H1 (cell line): Measurements from ENCODE around the gene GALNT2. TPM values are rescaled to one million over a fixed set of nuclear protein-coding genes. Genes with fewer than 3 reads are reported as not detected.

Source experiments
- CTCF ChIA-PET: fragments of 300-600 bp; sonication (Branson Sonifier 250); formaldehyde crosslinking; loops from one replicate; lab custom pipeline; 2021; ENCODE audit not compliant: partially characterized antibody; lab: Charles Lee
- POLR2A ChIA-PET: fragments of 300-600 bp; sonication (Branson Sonifier 250); formaldehyde crosslinking; loops from one replicate; lab custom pipeline; 2021; ENCODE audit warnings: inconsistent platforms; ENCODE audit not compliant: partially characterized antibody; lab: Charles Lee
- DNase-seq, 2 experiments: peaks; one replicate each; pipeline versions ENCODE4 v3.0.0 to v3.0.0-alpha.2; 2010 to 2022; ENCODE audit warnings: low spot score in 2 of 2, low read depth in 1 of 2, mixed read lengths in 1 of 2
- FAIRE-seq: peaks from 2 replicates; lab custom pipeline; 2011; peaks lifted over from hg19 to GRCh38; lab: Jason Lieb, UNC
- H2AFZ ChIP-seq: 2 replicates; pipeline ENCODE4 v1.8.1; 2012; ENCODE audit warnings: low read length, inconsistent platforms
- H2AK5ac ChIP-seq: 2 replicates; pipeline ENCODE4 v1.6.1; 2013; ENCODE audit warnings: low read depth, low read length
- H2BK120ac ChIP-seq: replicated peaks from 2 replicates; pipeline ENCODE3; 2013; ENCODE audit warnings: low read depth, low read length, inconsistent platforms
- H2BK12ac ChIP-seq: 2 replicates; pipeline ENCODE4 v1.6.1; 2013; ENCODE audit warnings: low read depth, low read length
- H2BK15ac ChIP-seq: 2 replicates; pipeline ENCODE4 v1.6.1; 2013; ENCODE audit warnings: low read length
- H2BK20ac ChIP-seq: 2 replicates; pipeline ENCODE4 v1.6.1; 2013; ENCODE audit warnings: low read length
- H2BK5ac ChIP-seq: 2 replicates; pipeline ENCODE4 v1.6.1; 2013; ENCODE audit warnings: low read depth, low read length
- H3K14ac ChIP-seq: 2 replicates; pipeline ENCODE4 v1.6.1; 2013; ENCODE audit warnings: inconsistent platforms; ENCODE audit not compliant: insufficient read length
- H3K18ac ChIP-seq: 2 replicates; pipeline ENCODE4 v1.6.1; 2013; ENCODE audit warnings: low read length; ENCODE audit errors: extremely low read depth
- H3K23ac ChIP-seq: 2 replicates; pipeline ENCODE4 v1.6.1; 2013; ENCODE audit warnings: inconsistent platforms; ENCODE audit not compliant: insufficient read length
- H3K23me2 ChIP-seq: 2 replicates; pipeline ENCODE4 v1.6.1; 2013; ENCODE audit warnings: low read depth, low read length
- H3K27ac ChIP-seq: 2 replicates; pipeline ENCODE4 v1.6.1; 2011; ENCODE audit warnings: low read depth, low read length, inconsistent platforms
- H3K27me3 ChIP-seq, 4 experiments: replicated peaks in 1 of 4; 1 replicate in 1 of 4; 2 replicates in 3 of 4; pipeline versions ENCODE4 v1.6.1 to v1.8.1; 2011 to 2013; ENCODE audit warnings: low read length in 3 of 4, mild to moderate bottlenecking in 3 of 4, inconsistent platforms in 2 of 4, mixed read lengths in 2 of 4, moderate library complexity in 1 of 4; ENCODE audit not compliant: control insufficient read depth in 3 of 4, insufficient read depth in 3 of 4; ENCODE audit errors: extremely low read depth in 1 of 4
- H3K36me3 ChIP-seq, 4 experiments: 2 replicates each; pipeline versions ENCODE4 v1.6.1 to v1.8.1; 2011 to 2013; ENCODE audit warnings: mild to moderate bottlenecking in 4 of 4, low read length in 3 of 4, moderate library complexity in 2 of 4, control low read depth in 1 of 4, inconsistent platforms in 1 of 4; ENCODE audit not compliant: insufficient read depth in 4 of 4, control insufficient read depth in 2 of 4
- H3K4ac ChIP-seq: replicated peaks from 2 replicates; pipeline ENCODE3; 2013; ENCODE audit warnings: low read length, low read depth, mixed read lengths, inconsistent platforms; ENCODE audit not compliant: insufficient read length
- H3K4me1 ChIP-seq, 4 experiments: replicated peaks in 1 of 4; 1 replicate in 1 of 4; 2 replicates in 3 of 4; pipeline versions ENCODE4 v1.6.1 to v1.8.1; 2011 to 2013; ENCODE audit warnings: low read length in 3 of 4, inconsistent platforms in 2 of 4, mixed read lengths in 1 of 4; ENCODE audit not compliant: insufficient read depth in 4 of 4, control insufficient read depth in 3 of 4
- H3K4me2 ChIP-seq, 2 experiments: 2 replicates each; pipeline versions ENCODE4 v1.6.1 to v1.8.1; 2011 to 2013; ENCODE audit warnings: low read depth in 2 of 2, low read length in 2 of 2, control low read depth in 1 of 2, inconsistent platforms in 1 of 2, mild to moderate bottlenecking in 1 of 2; ENCODE audit not compliant: insufficient read depth in 1 of 2
- H3K4me3 ChIP-seq, 4 experiments: fragments of 200-600, 300-600 bp in 1 of 4; sonication (generic), shearing (Covaris generic), sonication (Bioruptor Twin) in 1 of 4; 2 replicates each; pipeline versions ENCODE4 v1.5.1 to v1.8.1; 2011 to 2016; ENCODE audit warnings: low read length in 4 of 4, low read depth in 3 of 4, control low read depth in 2 of 4, inconsistent platforms in 2 of 4, mild to moderate bottlenecking in 2 of 4, mixed read lengths in 1 of 4, moderate library complexity in 1 of 4; ENCODE audit not compliant: insufficient read depth in 2 of 4; ENCODE audit errors: extremely low read depth in 1 of 4
- H3K56ac ChIP-seq: replicated peaks from 2 replicates; pipeline ENCODE3; 2013; ENCODE audit warnings: low read depth, mild to moderate bottlenecking, mixed read lengths, low read length, inconsistent platforms; ENCODE audit not compliant: insufficient read length
- H3K79me1 ChIP-seq: 2 replicates; pipeline ENCODE4 v1.6.1; 2013; ENCODE audit warnings: low read depth, low read length, control low read depth
- H3K79me2 ChIP-seq, 2 experiments: 2 replicates each; pipeline versions ENCODE4 v1.6.1 to v1.8.1; 2012 to 2013; ENCODE audit warnings: low read length in 2 of 2, mild to moderate bottlenecking in 2 of 2, inconsistent platforms in 1 of 2; ENCODE audit not compliant: insufficient read depth in 2 of 2, control insufficient read depth in 1 of 2
- H3K9ac ChIP-seq, 4 experiments: replicated peaks in 1 of 4; 1 replicate in 1 of 4; 2 replicates in 3 of 4; pipeline versions ENCODE4 v1.6.1 to v1.8.1; 2011 to 2013; ENCODE audit warnings: low read depth in 3 of 4, low read length in 3 of 4, control low read depth in 2 of 4, mild to moderate bottlenecking in 2 of 4, moderate library complexity in 2 of 4, inconsistent platforms in 1 of 4; ENCODE audit errors: extremely low read depth in 1 of 4
- H3K9me3 ChIP-seq, 2 experiments: 2 replicates each; pipeline versions ENCODE4 v1.6.1 to v1.8.1; 2012 to 2013; ENCODE audit warnings: mild to moderate bottlenecking in 2 of 2, moderate library complexity in 2 of 2, control low read depth in 1 of 2, inconsistent platforms in 1 of 2, low read depth in 1 of 2, low read length in 1 of 2, mixed read lengths in 1 of 2; ENCODE audit not compliant: insufficient read depth in 2 of 2
- H4K20me1 ChIP-seq, 2 experiments: replicated peaks in 1 of 2; 2 replicates each; pipeline versions ENCODE3 to v1.8.1; 2011 to 2013; ENCODE audit warnings: inconsistent platforms in 2 of 2, low read length in 2 of 2, mild to moderate bottlenecking in 1 of 2; ENCODE audit not compliant: insufficient read depth in 2 of 2, control insufficient read depth in 1 of 2
- H4K5ac ChIP-seq: 2 replicates; pipeline ENCODE4 v1.6.1; 2013; ENCODE audit warnings: low read length, low read depth, mixed read lengths, inconsistent platforms; ENCODE audit not compliant: insufficient read length
- H4K8ac ChIP-seq: 2 replicates; pipeline ENCODE4 v1.8.0; 2013; ENCODE audit warnings: mild to moderate bottlenecking, moderate library complexity, low read length, inconsistent platforms; ENCODE audit not compliant: insufficient read depth; ENCODE audit errors: extremely low read depth
- H4K91ac ChIP-seq: replicated peaks from 2 replicates; pipeline ENCODE3; 2013; ENCODE audit warnings: low read length, mixed read lengths, inconsistent platforms; ENCODE audit not compliant: insufficient read length
- HDAC6 ChIP-seq: IDR thresholded peaks from one replicate; pipeline ENCODE4 v1.7.1; 2012; ENCODE audit warnings: low read depth, mild to moderate bottlenecking, inconsistent platforms, low read length, moderate library complexity
- RNF2 ChIP-seq: fragments of 200-900, 300-1000 bp; sonication (generic); IDR thresholded peaks from 2 replicates; pipeline ENCODE4 v1.7.1; 2016; ENCODE audit warnings: borderline replicate concordance, low read depth, mild to moderate bottlenecking, antibody characterized with exemption, low read length; ENCODE audit not compliant: poor library complexity, severe bottlenecking; ENCODE audit errors: missing control alignments
- SP2 ChIP-seq: IDR thresholded peaks from 2 replicates; pipeline ENCODE4 v1.6.1; 2012; ENCODE audit warnings: mild to moderate bottlenecking, low read length, inconsistent platforms
- TCF12 ChIP-seq: IDR thresholded peaks from 2 replicates; pipeline ENCODE4 v1.6.1; 2011; ENCODE audit warnings: low read depth, mild to moderate bottlenecking, low read length
- TEAD4 ChIP-seq: IDR thresholded peaks from 2 replicates; pipeline ENCODE4 v1.6.1; 2012; ENCODE audit warnings: low read depth, low read length, inconsistent platforms, mixed read lengths
- WGBS, 2 experiments: shearing (Covaris generic) in 1 of 2; methylation state at CpG; one replicate each; pipeline versions ENCODE4 v1.1.6 to v1.1.7; 2013 to 2015; ENCODE audit warnings: low lambda C conversion rate in 2 of 2, mixed read lengths in 2 of 2, inconsistent platforms in 1 of 2, low coverage in 1 of 2, missing lambda C conversion rate in 1 of 2; ENCODE audit not compliant: insufficient replicate concordance in 2 of 2, insufficient coverage in 1 of 2, insufficient read length in 1 of 2; ENCODE audit errors: extremely low coverage in 1 of 2, missing lambda C conversion rate in 1 of 2; 5-methylcytosine and 5-hydroxymethylcytosine counted together
- polyA plus RNA-seq, 7 experiments: library from polyadenylated mRNA; depleted of rRNA in 3 of 7; stranded (reverse) in 5 of 7; unstranded in 2 of 7; fragments of >200 nt in 5 of 7; fragments of 200-250 nt in 2 of 7; gene quantifications; 1 replicate in 5 of 7; 2 replicates in 1 of 7; 4 replicates in 1 of 7; pipeline versions ENCODE4 v1.2.1 to v1.2.3, GENCODE V29; 2011 to 2013; ENCODE audit warnings: missing spikeins in 2 of 7, mixed read lengths in 2 of 7
- total RNA-seq: library from RNA; stranded (reverse); fragmentation: NEBNext Ultra II Directional; extraction: Animal tissue kit (Norgen Biotek cat#: 25700); gene quantifications from 2 replicates; pipeline ENCODE4 v1.2.1, GENCODE V29; 2021

The GALNT2 gene
- total and polyA plus RNA-seq, 2 of the 8 experiments (the other 6 are each of a cell fraction or from before 2014, with no cell fraction given) = 34.5 to 75.3 TPM

- Histone ChIP-seq H2BK20ac (no peak overlapping the region), H4K8ac (no peak overlapping the region), H3K27ac (no peak overlapping the region), H3K27me3 (no peaks in the 10 kb centered on the region; a peak in 1 of 7 replicates), H2AFZ (no peak overlapping the region), H3K79me1 (peaks cover 44% of the 10 kb centered on the region), H3K9ac (no peak overlapping the region; a peak in 1 of 7 replicates), H2BK5ac (no peak overlapping the region), H3K79me2 (peaks cover 18 to 95% of the 10 kb centered on the region in 2 experiments; a peak in 3 of 4 replicates), H3K9me3 (peaks cover 2% of the 10 kb centered on the region in 2 experiments; a peak in 3 of 4 replicates), H3K56ac (no peak overlapping the region), H4K91ac (no peak overlapping the region), H2AK5ac (no peak overlapping the region), H3K36me3 (no peaks in the 10 kb centered on the region), H2BK12ac (no peak overlapping the region), H3K23ac (no peak overlapping the region), H3K4me2 (no peak overlapping the region), H3K4ac (no peak overlapping the region), H2BK120ac (no peak overlapping the region), H3K4me1 (peaks cover 0 to 9% (median 1%) of the 10 kb centered on the region in 4 experiments; a peak in 3 of 7 replicates), H3K14ac (no peak overlapping the region), H3K4me3 (no peak overlapping the region), H2BK15ac (no peak overlapping the region), H4K20me1 (peaks cover 10 to 18% of the 10 kb centered on the region in 2 experiments), H3K18ac (no peak overlapping the region), H3K23me2 (no peaks in the 10 kb centered on the region), H4K5ac (no peak overlapping the region)
- ChIA-PET POLR2A (interaction anchor here (1.6 kb wide), 1 partner anchor 8 kb away, joined by 7 read pairs; no protein-coding TSS in a partner anchor), CTCF (interaction anchor here (0.5 to 1.7 kb wide), 9 partner anchors 14 to 387 kb away, joined by 3 to 6 read pairs (median 3); no protein-coding TSS in a partner anchor)
- TF ChIP-seq TCF12 = no peak
- no peak for TF ChIP-seq HDAC6
- peak; percentile 55; the same call in 1 of the 2 replicates for TF ChIP-seq TEAD4
- TF ChIP-seq RNF2 = no peak
- no peak for TF ChIP-seq SP2
- DNase-seq = no peak
- WGBS, 2 experiments = 83% methylated on average over 12 of the region's 12 CpGs; no CpG with 5 or more reads in 1 of the 2 experiments
- no peak for FAIRE-seq
Measured at GRCh38 chr1:230077436-230078213, 10.6 kb downstream of the GALNT2 start.
